ENCODE results near the gene STRIP2.
"Not testable (repeated sequence)": the region's sequence is repeated elsewhere in the genome, so short reads cannot be mapped to it uniquely, and the experiment has no call there.

Gene STRIP2

GRCh38 chr7:129479831-129480230, 45.6 kb downstream of the STRIP2 start:
- TF ChIP-seq CTCF (IDR thresholded peaks at IDR 0.05; ENCODE audit: insufficient read depth, missing control alignments), result no peak
- DNase-seq (ENCODE audit: insufficient read length, low spot score) (no peak), FAIRE-seq (no peak)

- DNase-seq (ENCODE audit: insufficient read length, low spot score), result no peak
- no peak for TF ChIP-seq CTCF (IDR thresholded peaks at IDR 0.05; ENCODE audit: insufficient read depth, missing control alignments)
- no peak for FAIRE-seq
These were observed 46.6 kb downstream of the STRIP2 start for GRCh38 chr7:129480674-129481363.

- not testable (repeated sequence) for DNase-seq (ENCODE audit: insufficient read length, low spot score); FAIRE-seq
These were observed 47.1 kb downstream of the STRIP2 start for GRCh38 chr7:129481376-129481775.

GRCh38 chr7:129482781-129483180, 48.5 kb downstream of the STRIP2 start:
- no peak for TF ChIP-seq CTCF (IDR thresholded peaks at IDR 0.05; ENCODE audit: insufficient read depth, missing control alignments)
- FAIRE-seq, result no peak
- no peak for DNase-seq (ENCODE audit: insufficient read length, low spot score)

- TF ChIP-seq CTCF (IDR thresholded peaks at IDR 0.05; ENCODE audit: insufficient read depth, missing control alignments), result no peak
- DNase-seq (ENCODE audit: insufficient read length, low spot score), result no peak
- no peak for FAIRE-seq
These were observed 55.3 kb downstream of the STRIP2 start for GRCh38 chr7:129489491-129489890.

- FAIRE-seq, result no peak
These were observed 58.2 kb downstream of the STRIP2 start for GRCh38 chr7:129492391-129492790.

GRCh38 chr7:129493555-129493954, 59.3 kb downstream of the STRIP2 start:
- TF ChIP-seq CTCF (IDR thresholded peaks at IDR 0.05; ENCODE audit: insufficient read depth, missing control alignments), result no peak
- FAIRE-seq, result no peak
- no peak for DNase-seq (ENCODE audit: insufficient read length, low spot score)

More at GRCh38 chr7:129492391-129492790, 58.2 kb downstream of the STRIP2 start:
- no peak for DNase-seq (ENCODE audit: insufficient read length, low spot score)
- TF ChIP-seq CTCF (IDR thresholded peaks at IDR 0.05; ENCODE audit: insufficient read depth, missing control alignments), result no peak
